Trophoblast cell (in vitro differentiated cells and primary cell): ENCODE results near the gene TOM1L2.

Source experiments
- DNase-seq, 2 donors: peaks; one replicate each; pipeline ENCODE4 v3.0.0-alpha.2; 2016
- H2AFZ ChIP-seq: 2 replicates; pipeline ENCODE4 v1.6.1; 2013; ENCODE audit warnings: low read length, moderate library complexity, mild to moderate bottlenecking; ENCODE audit not compliant: insufficient read depth, poor library complexity
- H2AK5ac ChIP-seq: 2 replicates; pipeline ENCODE4 v1.6.1; 2013; ENCODE audit warnings: mild to moderate bottlenecking, low read length
- H2BK120ac ChIP-seq: 2 replicates; pipeline ENCODE4 v1.6.1; 2013; ENCODE audit warnings: low read length, mild to moderate bottlenecking, moderate library complexity; ENCODE audit not compliant: insufficient read depth, poor library complexity
- H2BK12ac ChIP-seq: 2 replicates; pipeline ENCODE4 v1.6.1; 2013; ENCODE audit warnings: mild to moderate bottlenecking, low read length, moderate library complexity
- H2BK5ac ChIP-seq: 2 replicates; pipeline ENCODE4 v1.6.1; 2013; ENCODE audit warnings: low read length, low read depth, moderate library complexity, mild to moderate bottlenecking; ENCODE audit not compliant: poor library complexity
- H3K14ac ChIP-seq: 2 replicates; pipeline ENCODE4 v1.6.1; 2013; ENCODE audit warnings: mild to moderate bottlenecking, low read length
- H3K18ac ChIP-seq: 2 replicates; pipeline ENCODE4 v1.6.1; 2013; ENCODE audit warnings: mild to moderate bottlenecking, low read length
- H3K23ac ChIP-seq: 2 replicates; pipeline ENCODE4 v1.6.1; 2013; ENCODE audit warnings: low read length
- H3K27ac ChIP-seq: 2 replicates; pipeline ENCODE4 v1.5.1; 2013; ENCODE audit warnings: low read depth, mild to moderate bottlenecking, inconsistent platforms, low read length, moderate library complexity
- H3K27me3 ChIP-seq: 2 replicates; pipeline ENCODE4 v1.6.1; 2013; ENCODE audit warnings: inconsistent platforms, mild to moderate bottlenecking, low read length, moderate library complexity; ENCODE audit not compliant: insufficient read depth
- H3K36me3 ChIP-seq, 2 experiments: 1 replicate in 1 of 2; 2 replicates in 1 of 2; pipeline ENCODE4 v1.6.1; 2013; ENCODE audit warnings: low read length in 2 of 2, mild to moderate bottlenecking in 2 of 2, moderate library complexity in 1 of 2; ENCODE audit not compliant: insufficient read depth in 2 of 2, control insufficient read depth in 1 of 2
- H3K4ac ChIP-seq: 2 replicates; pipeline ENCODE4 v1.6.1; 2013; ENCODE audit warnings: low read depth, mild to moderate bottlenecking, low read length, moderate library complexity
- H3K4me1 ChIP-seq, 2 experiments: 1 replicate in 1 of 2; 2 replicates in 1 of 2; pipeline ENCODE4 v1.6.1; 2013; ENCODE audit warnings: low read length in 2 of 2, mild to moderate bottlenecking in 2 of 2, moderate library complexity in 1 of 2; ENCODE audit not compliant: insufficient read depth in 2 of 2, control insufficient read depth in 1 of 2
- H3K4me2 ChIP-seq: 2 replicates; pipeline ENCODE4 v1.6.1; 2013; ENCODE audit warnings: inconsistent platforms, mild to moderate bottlenecking, low read length, moderate library complexity
- H3K4me3 ChIP-seq: 2 replicates; pipeline ENCODE4 v1.5.1; 2013; ENCODE audit warnings: mild to moderate bottlenecking, low read depth, low read length, inconsistent platforms
- H3K79me1 ChIP-seq: one replicate; pipeline ENCODE4 v1.6.1; 2013; ENCODE audit warnings: low read length
- H3K79me2 ChIP-seq: 2 replicates; pipeline ENCODE4 v1.6.1; 2013; ENCODE audit warnings: low read length, mild to moderate bottlenecking; ENCODE audit not compliant: control insufficient read depth, insufficient read depth, poor library complexity
- H3K9ac ChIP-seq: 2 replicates; pipeline ENCODE4 v1.6.1; 2013; ENCODE audit warnings: mild to moderate bottlenecking, low read length
- H3K9me3 ChIP-seq: 2 replicates; pipeline ENCODE4 v1.6.1; 2013; ENCODE audit warnings: low read depth, mild to moderate bottlenecking, control low read depth, inconsistent platforms, low read length; ENCODE audit not compliant: insufficient read depth
- H4K12ac ChIP-seq: 2 replicates; pipeline ENCODE4 v1.6.1; 2013; ENCODE audit warnings: low read depth, mild to moderate bottlenecking, low read length, moderate library complexity
- H4K8ac ChIP-seq: 2 replicates; pipeline ENCODE4 v1.6.1; 2013; ENCODE audit warnings: low read depth, mild to moderate bottlenecking, low read length, moderate library complexity
- H4K91ac ChIP-seq: one replicate; pipeline ENCODE4 v1.6.1; 2013; ENCODE audit warnings: low read depth, mild to moderate bottlenecking, low read length, moderate library complexity
- WGBS: extraction: QIAGEN DNeasy Blood & Tissue Kit; methylation state at CpG from one replicate; pipeline ENCODE4 v1.1.7; 2013; ENCODE audit warnings: missing lambda C conversion rate; ENCODE audit not compliant: insufficient read length, insufficient coverage; ENCODE audit errors: extremely low coverage; 5-methylcytosine and 5-hydroxymethylcytosine counted together

TOM1L2 gene

DNA sequence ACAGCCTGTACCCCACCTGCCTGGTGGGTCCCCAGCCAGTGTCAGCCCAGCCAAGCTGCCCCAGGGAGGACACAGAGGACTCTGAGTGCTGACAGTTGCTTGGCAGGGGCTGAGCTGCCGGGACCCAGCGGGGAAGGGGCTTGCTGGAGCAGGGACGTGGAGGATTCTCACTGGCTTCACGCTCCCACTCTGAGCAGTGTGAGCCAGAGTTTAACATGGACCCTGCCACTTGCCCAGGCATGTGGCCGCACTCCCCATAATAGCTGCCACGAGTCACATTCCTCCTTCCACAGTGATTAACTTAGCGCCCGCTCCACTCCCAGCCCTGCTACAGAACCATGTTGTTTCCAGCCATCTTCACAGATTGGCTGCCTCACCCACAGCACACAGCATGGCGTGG is 166.6 kb downstream of the TOM1L2 start:
- no peak overlapping the region for H2AFZ ChIP-seq
- H4K12ac ChIP-seq: no peak overlapping the region
- H3K4me3 ChIP-seq: no peak overlapping the region
- peaks cover 46 to 49% of the 10 kb centered on the region in 2 experiments for H3K36me3 ChIP-seq
- H3K9ac ChIP-seq: no peak overlapping the region
- H3K4me1 ChIP-seq: peaks cover 8 to 12% of the 10 kb centered on the region in 2 experiments
- no peak overlapping the region for H3K23ac ChIP-seq
- no peak overlapping the region for H4K91ac ChIP-seq
- peaks cover 10% of the 10 kb centered on the region for H3K79me1 ChIP-seq
- H2BK12ac ChIP-seq: no peak overlapping the region
- H3K27ac ChIP-seq: no peak overlapping the region
- no CpG with 5 or more reads among the region's 9 CpGs for WGBS
- H2BK5ac ChIP-seq: no peak overlapping the region
- H2AK5ac ChIP-seq: no peak overlapping the region
- H3K9me3 ChIP-seq: peaks cover 7% of the 10 kb centered on the region
- no peaks in the 10 kb centered on the region for H3K27me3 ChIP-seq
- H3K4ac ChIP-seq: no peak overlapping the region
- no peak overlapping the region for H4K8ac ChIP-seq
- H2BK120ac ChIP-seq: no peak overlapping the region
- no peak overlapping the region for H3K14ac ChIP-seq
- DNase-seq: no peak
- no peak overlapping the region for H3K18ac ChIP-seq
- H3K4me2 ChIP-seq: no peak overlapping the region
- H3K79me2 ChIP-seq: peaks cover 2% of the 10 kb centered on the region

GRCh38 chr17:17804007-17804406 is 168.2 kb downstream of the TOM1L2 start:
- Histone ChIP-seq H2BK120ac (no peak overlapping the region), H3K9ac (no peak overlapping the region), H3K27me3 (no peaks in the 10 kb centered on the region), H4K8ac (no peak overlapping the region), H3K79me1 (no peaks in the 10 kb centered on the region), H3K27ac (no peak overlapping the region), H2BK5ac (no peak overlapping the region), H2AK5ac (no peak overlapping the region), H3K36me3 (peaks cover 59 to 61% of the 10 kb centered on the region in 2 experiments), H3K18ac (no peak overlapping the region), H3K14ac (no peak overlapping the region), H2AFZ (no peak overlapping the region), H4K91ac (no peak overlapping the region), H3K79me2 (no peaks in the 10 kb centered on the region), H3K4ac (no peak overlapping the region), H3K23ac (no peak overlapping the region), H3K9me3 (peaks cover 7% of the 10 kb centered on the region), H3K4me1 (peaks cover 0 to 1% of the 10 kb centered on the region in 2 experiments), H2BK12ac (no peak overlapping the region), H3K4me2 (no peak overlapping the region), H4K12ac (no peak overlapping the region), H3K4me3 (no peak overlapping the region)
- WGBS: no CpG with 5 or more reads among the region's 3 CpGs
- no peak for DNase-seq

GRCh38 chr17:17801800-17802481 is 170.3 kb downstream of the TOM1L2 start:
- no peaks in the 10 kb centered on the region for H3K4me1 ChIP-seq
- H3K4me2 ChIP-seq: no peak overlapping the region
- H4K12ac ChIP-seq: no peak overlapping the region
- no peak overlapping the region for H3K27ac ChIP-seq
- no peak overlapping the region for H2BK5ac ChIP-seq
- DNase-seq: no peak
- H3K4ac ChIP-seq: no peak overlapping the region
- no peak overlapping the region for H3K9ac ChIP-seq
- H3K18ac ChIP-seq: no peak overlapping the region
- H4K8ac ChIP-seq: no peak overlapping the region
- peaks cover 7% of the 10 kb centered on the region for H3K9me3 ChIP-seq
- no peaks in the 10 kb centered on the region for H3K79me2 ChIP-seq
- H2BK12ac ChIP-seq: no peak overlapping the region
- H3K23ac ChIP-seq: no peak overlapping the region
- no CpG with 5 or more reads among the region's 13 CpGs for WGBS
- no peak overlapping the region for H2AFZ ChIP-seq
- no peak overlapping the region for H4K91ac ChIP-seq
- H3K27me3 ChIP-seq: no peaks in the 10 kb centered on the region
- peaks cover 76 to 77% of the 10 kb centered on the region in 2 experiments for H3K36me3 ChIP-seq
- no peak overlapping the region for H3K14ac ChIP-seq
- no peak overlapping the region for H3K4me3 ChIP-seq
- H2BK120ac ChIP-seq: no peak overlapping the region
- H2AK5ac ChIP-seq: no peak overlapping the region
- no peaks in the 10 kb centered on the region for H3K79me1 ChIP-seq

DNA sequence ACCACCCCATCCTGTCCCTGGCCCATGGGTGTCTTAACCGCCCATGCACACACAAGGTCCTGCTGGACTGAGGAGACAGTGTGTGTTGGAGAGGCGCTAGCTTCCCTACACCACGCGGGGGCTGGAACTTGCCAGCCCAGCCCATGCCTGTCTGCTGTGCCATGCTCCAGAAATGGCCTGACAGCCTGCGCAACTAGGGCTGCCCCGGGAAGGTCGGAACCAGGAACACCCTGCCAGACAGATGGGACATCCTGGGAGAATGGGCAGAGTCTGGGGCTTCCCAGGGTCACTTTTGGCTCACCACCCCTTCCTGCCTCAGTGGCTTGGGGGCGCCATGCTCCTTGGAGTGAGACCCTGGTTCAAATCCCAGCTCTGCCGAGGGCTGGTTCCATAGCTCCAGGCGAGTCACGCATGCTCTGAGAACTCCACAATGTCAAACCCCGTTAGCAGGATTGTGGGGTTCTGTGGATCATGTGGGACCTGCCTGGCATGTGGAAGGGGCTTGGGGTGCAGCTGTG is 171.6 kb downstream of the TOM1L2 start:
- Histone ChIP-seq H2BK5ac (no peak overlapping the region), H3K14ac (no peak overlapping the region), H3K9ac (no peak overlapping the region), H4K8ac (no peak overlapping the region), H3K4ac (no peak overlapping the region), H3K9me3 (peaks cover 5% of the 10 kb centered on the region), H2BK12ac (peak overlapping the region; percentile 23), H2BK120ac (no peak overlapping the region), H3K36me3 (peaks cover 78 to 80% of the 10 kb centered on the region in 2 experiments), H3K27ac (no peak overlapping the region), H3K4me3 (no peak overlapping the region), H3K23ac (no peak overlapping the region), H3K79me2 (no peaks in the 10 kb centered on the region), H3K4me1 (no peaks in the 10 kb centered on the region), H3K27me3 (no peaks in the 10 kb centered on the region), H4K91ac (no peak overlapping the region), H4K12ac (no peak overlapping the region), H3K4me2 (no peak overlapping the region), H2AFZ (no peak overlapping the region), H2AK5ac (no peak overlapping the region), H3K18ac (no peak overlapping the region), H3K79me1 (no peaks in the 10 kb centered on the region)
- WGBS: no CpG with 5 or more reads among the region's 12 CpGs
- no peak for DNase-seq
